DMS79 (cell line): ENCODE measurements around the gene MRM2.

ENCODE experiments used
- DNase-seq: peaks from one replicate; lab custom pipeline; 2025; lab: John Stamatoyannopoulos, UW

The MRM2 gene

DNA sequence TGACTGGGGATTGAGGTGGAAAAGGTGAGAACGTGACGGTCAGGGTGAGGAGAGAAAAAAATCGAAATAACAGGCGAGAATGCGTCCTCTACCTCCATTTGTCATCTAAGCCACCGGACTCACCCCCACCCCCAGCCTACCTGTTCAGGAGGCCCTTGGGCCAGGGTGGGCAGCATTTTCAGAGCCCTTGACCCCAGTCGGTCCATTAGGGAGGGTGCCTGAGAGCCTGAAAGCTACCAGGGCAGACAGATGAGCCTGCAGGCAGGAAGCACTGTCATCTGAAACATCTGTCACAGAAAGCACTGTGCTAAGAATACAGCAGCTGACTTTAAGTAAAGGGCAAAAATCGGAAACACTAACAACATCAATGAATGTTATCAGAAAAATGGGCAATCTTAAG lies 56.3 kb downstream of the MRM2 start:
- DNase-seq, result no peak
